Coronary artery (tissue), 2 donors: ENCODE measurements around the gene TWF2.
"Not testable (repeated sequence)": the region's sequence is repeated elsewhere in the genome, so short reads cannot be mapped to it uniquely, and the experiment has no call there.

ENCODE experiments used
- DNase-seq: peaks from one replicate; pipeline ENCODE4 v3.0.0-alpha.2; 2017; ENCODE audit warnings: low spot score
- H3K27ac ChIP-seq, 2 donors: fragments of 200-600 bp; sonication (generic); one replicate each; pipeline ENCODE4 v1.5.1; 2016 to 2019
- H3K4me3 ChIP-seq: fragments of 200-600 bp; sonication (generic); 2 replicates; pipeline ENCODE4 v1.5.1; 2016; ENCODE audit warnings: mild to moderate bottlenecking, moderate library complexity
- CTCF ChIP-seq: fragments of 200-600 bp; sonication (generic); IDR thresholded peaks from one replicate; pipeline ENCODE4 v1.5.1; 2019; ENCODE audit warnings: antibody characterized with exemption

TWF2 gene

GRCh38 chr3:52238761-52239701 is at the start of gene TWF2:
TWF2 (minus strand) TSS chr3:52239158; CDS start chr3:52239016, 142 bp downstream.
- Histone ChIP-seq H3K27ac (peak within 1 kb of the TSS; percentile 88 to 97), H3K4me3 (peak within 1 kb of the TSS; percentile 92)
- peak; percentile 80 for DNase-seq
- no peak for TF ChIP-seq CTCF

- Histone ChIP-seq H3K27ac (peak overlapping the region in 1 of 2 donors; percentile 99), H3K4me3 (peak overlapping the region; percentile 85)
- TF ChIP-seq CTCF, result no peak
Observed at GRCh38 chr3:52288674-52289073, 49.7 kb upstream of the TWF2 start.

GRCh38 chr3:52286777-52287110 is 47.8 kb upstream of the TWF2 start:
- peak overlapping the region; percentile 85 for H3K4me3 ChIP-seq
- H3K27ac ChIP-seq, result peak overlapping the region; percentile 98 to 99
- peak; percentile 69 for DNase-seq
- no peak for TF ChIP-seq CTCF

More at GRCh38 chr3:52288674-52289073, 49.7 kb upstream of the TWF2 start:
- DNase-seq, result no peak

- DNase-seq, H3K27ac ChIP-seq: not testable (repeated sequence)
Observed at GRCh38 chr3:52284051-52284450, 45.1 kb upstream of the TWF2 start.

GRCh38 chr3:52283306-52283705 is 44.3 kb upstream of the TWF2 start:
- peak overlapping the region in 1 of 2 donors; percentile 58 for H3K27ac ChIP-seq
- DNase-seq, result no peak
- no peak overlapping the region for H3K4me3 ChIP-seq
- no peak for TF ChIP-seq CTCF

More at GRCh38 chr3:52284051-52284450, 45.1 kb upstream of the TWF2 start:
- not testable (repeated sequence) for H3K4me3 ChIP-seq

- H3K4me3 ChIP-seq, result no peak overlapping the region
- peak overlapping the region in 1 of 2 donors; percentile 30 for H3K27ac ChIP-seq
- TF ChIP-seq CTCF, result no peak
- DNase-seq, result no peak
Observed at GRCh38 chr3:52281981-52282801, 43.2 kb upstream of the TWF2 start.

- Histone ChIP-seq H3K4me3 (peak overlapping the region; percentile 93), H3K27ac (peak overlapping the region; percentile 92 to 100)
- TF ChIP-seq CTCF, result no peak
- no peak for DNase-seq
Observed at GRCh38 chr3:52280050-52280461, 41.1 kb upstream of the TWF2 start.
